Glomerular visceral epithelial cell (primary cell): ENCODE results near the gene ANGPTL5.
A peak's percentile ranks its signal among the peaks of the same experiment; 100 is the strongest.
"Not testable (repeated sequence)": the region's sequence is repeated elsewhere in the genome, so short reads cannot be mapped to it uniquely, and the experiment has no call there.

Experiments
- DNase-seq: peaks from one replicate; pipeline ENCODE4 v3.0.0-alpha.2; 2016; ENCODE audit errors: extremely low spot score

ANGPTL5 gene

GRCh38 chr11:101916422-101916821 is at the start of gene ANGPTL5:
ANGPTL5 (minus strand) TSS chr11:101916522; CDS start chr11:101907909, 8,613 bp downstream.
- no peak for DNase-seq

GRCh38 chr11:101964200-101964599 is 47.9 kb upstream of the ANGPTL5 start:
- not testable (repeated sequence) for DNase-seq

GRCh38 chr11:101960231-101960630 is 43.9 kb upstream of the ANGPTL5 start:
- no peak for DNase-seq

GRCh38 chr11:101955701-101956100 is 39.4 kb upstream of the ANGPTL5 start:
- no peak for DNase-seq

GRCh38 chr11:101955278-101955677 is 39.0 kb upstream of the ANGPTL5 start:
- no peak for DNase-seq

GRCh38 chr11:101949680-101950220 is 33.4 kb upstream of the ANGPTL5 start:
- no peak for DNase-seq

- DNase-seq: no peak
Observed at GRCh38 chr11:101945448-101945847, 29.1 kb upstream of the ANGPTL5 start.

- no peak for DNase-seq
Observed at GRCh38 chr11:101944923-101945322, 28.6 kb upstream of the ANGPTL5 start.

- no peak for DNase-seq
Observed at GRCh38 chr11:101940901-101941520, 24.7 kb upstream of the ANGPTL5 start.

- no peak for DNase-seq
Observed at GRCh38 chr11:101931692-101932091, 15.4 kb upstream of the ANGPTL5 start.

- no peak for DNase-seq
Observed at GRCh38 chr11:101929294-101929915, 13.1 kb upstream of the ANGPTL5 start.

- no peak for DNase-seq
Observed at GRCh38 chr11:101923554-101923953, 7.2 kb upstream of the ANGPTL5 start.

GRCh38 chr11:101920992-101921391 is 4.7 kb upstream of the ANGPTL5 start:
- no peak for DNase-seq

- DNase-seq: no peak
Observed at GRCh38 chr11:101917226-101917625, 904 bp upstream of the ANGPTL5 start.

GRCh38 chr11:101915791-101916291 is 481 bp downstream of the ANGPTL5 start:
- peak; percentile 22 for DNase-seq

- peak; percentile 93 for DNase-seq
Observed at GRCh38 chr11:101914738-101915426, 1.4 kb downstream of the ANGPTL5 start, which contains the start of gene CEP126. CEP126 (plus strand) TSS chr11:101915010; CDS start chr11:101915285, 275 bp downstream.

GRCh38 chr11:101914341-101914737 is 2.0 kb downstream of the ANGPTL5 start:
- no peak for DNase-seq

- no peak for DNase-seq
Observed at GRCh38 chr11:101913656-101914055, 2.7 kb downstream of the ANGPTL5 start.

- DNase-seq: no peak
Observed at GRCh38 chr11:101912823-101913284, 3.5 kb downstream of the ANGPTL5 start.

GRCh38 chr11:101909087-101909486 is 7.2 kb downstream of the ANGPTL5 start:
- no peak for DNase-seq

- DNase-seq: no peak
Observed at GRCh38 chr11:101907815-101908214, 8.5 kb downstream of the ANGPTL5 start.

GRCh38 chr11:101894505-101894904 is 21.8 kb downstream of the ANGPTL5 start:
- DNase-seq: no peak
